ENCODE results near the gene PDZD4. TPM values are rescaled to one million over a fixed set of nuclear protein-coding genes. Genes with fewer than 3 reads are reported as not detected.

PDZD4 gene
- 3.8 and 4.0 TPM in 2 replicates for total RNA-seq (2014; rRNA removed; shearing (Covaris generic))

- DNase-seq (ENCODE audit: low spot score) = no peak
These were observed at the start of gene PDZD4 for GRCh38 chrX:153829799-153830639. Gene PDZD4 (minus strand): TSS chrX:153830544. CDS start chrX:153830298, 246 bp downstream.

- DNase-seq (ENCODE audit: low spot score) = no peak
These were observed 49.5 kb upstream of the PDZD4 start for GRCh38 chrX:153879741-153880439.

GRCh38 chrX:153878969-153879653 is 48.8 kb upstream of the PDZD4 start:
- DNase-seq (ENCODE audit: low spot score) = no peak

- no peak for DNase-seq (ENCODE audit: low spot score)
These were observed 48.0 kb upstream of the PDZD4 start for GRCh38 chrX:153878345-153878744.

- no peak for DNase-seq (ENCODE audit: low spot score)
These were observed 47.4 kb upstream of the PDZD4 start for GRCh38 chrX:153877571-153878261.

- DNase-seq (ENCODE audit: low spot score) = no peak
These were observed 45.8 kb upstream of the PDZD4 start for GRCh38 chrX:153876112-153876491.

DNA sequence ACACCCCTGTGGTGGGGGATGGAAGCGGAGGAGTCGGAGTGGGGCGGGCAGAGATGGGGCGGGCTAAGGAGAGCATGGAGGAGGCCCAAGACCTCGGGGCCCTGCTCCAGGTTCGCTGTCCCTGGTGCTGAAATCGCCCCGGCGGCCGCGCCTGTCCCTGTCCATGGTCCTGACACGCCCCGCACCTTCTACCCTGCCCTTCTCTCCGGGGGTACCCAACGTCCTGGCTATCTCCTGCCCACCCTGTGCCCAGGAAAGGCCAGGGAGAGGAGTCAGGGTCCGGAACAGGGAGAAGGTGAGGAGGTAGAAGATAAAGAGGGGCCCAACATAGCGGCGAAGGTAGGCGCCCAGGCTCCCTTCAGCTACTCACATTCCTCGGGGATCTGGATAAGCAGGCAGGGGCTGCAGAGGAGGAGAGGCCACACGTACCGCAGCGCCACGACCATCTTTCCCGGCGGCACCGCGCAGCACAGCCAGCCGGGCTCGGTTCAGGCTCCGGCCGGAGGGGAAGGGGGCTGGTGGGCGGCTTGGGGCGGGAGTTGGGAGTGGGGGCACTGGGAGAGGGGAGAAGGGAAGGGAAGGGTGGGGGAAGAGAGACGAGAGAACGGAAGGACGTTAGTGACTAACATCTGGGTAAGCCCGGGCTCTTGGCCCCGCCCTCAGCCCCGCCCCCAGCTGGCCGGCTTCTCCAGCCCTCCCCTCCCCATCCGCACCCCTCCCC is 45.2 kb upstream of the PDZD4 start:
- DNase-seq (ENCODE audit: low spot score) = no peak

DNA sequence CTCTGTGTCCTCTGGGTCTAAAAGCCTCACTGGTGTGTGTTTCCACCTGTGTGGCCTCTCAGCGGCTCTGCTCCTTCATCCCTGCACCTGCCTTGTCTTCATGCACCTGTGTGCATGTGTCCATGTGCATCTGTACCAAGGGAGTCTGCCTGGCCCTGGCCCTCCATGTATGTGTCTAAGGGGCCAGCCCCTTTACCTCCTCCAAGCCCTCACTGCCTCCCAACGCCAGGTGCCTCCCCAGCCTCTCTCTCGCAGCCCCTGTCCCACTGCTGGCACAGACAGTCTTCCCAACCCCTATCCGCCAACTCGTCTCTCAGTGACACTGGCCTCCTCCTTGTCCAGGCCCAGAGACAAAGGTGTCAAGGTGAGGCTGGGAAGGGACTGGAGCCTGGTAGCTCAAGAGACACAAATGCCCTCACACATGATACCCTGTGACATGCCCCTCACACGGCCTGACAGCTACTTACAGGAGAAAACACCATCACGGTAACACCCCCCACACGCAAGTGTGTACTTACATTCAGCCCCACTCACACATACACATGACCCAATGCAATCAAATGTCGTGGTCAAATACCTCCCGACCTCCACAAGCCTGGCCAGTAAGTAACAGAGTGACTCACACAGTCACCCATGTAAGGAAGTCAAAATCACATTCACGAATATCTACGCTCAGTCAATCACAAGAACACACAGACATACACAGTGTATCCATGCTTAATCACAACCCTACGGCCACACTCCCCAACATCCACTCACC is 44.2 kb upstream of the PDZD4 start:
- DNase-seq (ENCODE audit: low spot score) = no peak

- DNase-seq (ENCODE audit: low spot score) = no peak
These were observed 43.7 kb upstream of the PDZD4 start for GRCh38 chrX:153874085-153874365.

- no peak for DNase-seq (ENCODE audit: low spot score)
These were observed 43.1 kb upstream of the PDZD4 start for GRCh38 chrX:153873282-153874084.

DNA sequence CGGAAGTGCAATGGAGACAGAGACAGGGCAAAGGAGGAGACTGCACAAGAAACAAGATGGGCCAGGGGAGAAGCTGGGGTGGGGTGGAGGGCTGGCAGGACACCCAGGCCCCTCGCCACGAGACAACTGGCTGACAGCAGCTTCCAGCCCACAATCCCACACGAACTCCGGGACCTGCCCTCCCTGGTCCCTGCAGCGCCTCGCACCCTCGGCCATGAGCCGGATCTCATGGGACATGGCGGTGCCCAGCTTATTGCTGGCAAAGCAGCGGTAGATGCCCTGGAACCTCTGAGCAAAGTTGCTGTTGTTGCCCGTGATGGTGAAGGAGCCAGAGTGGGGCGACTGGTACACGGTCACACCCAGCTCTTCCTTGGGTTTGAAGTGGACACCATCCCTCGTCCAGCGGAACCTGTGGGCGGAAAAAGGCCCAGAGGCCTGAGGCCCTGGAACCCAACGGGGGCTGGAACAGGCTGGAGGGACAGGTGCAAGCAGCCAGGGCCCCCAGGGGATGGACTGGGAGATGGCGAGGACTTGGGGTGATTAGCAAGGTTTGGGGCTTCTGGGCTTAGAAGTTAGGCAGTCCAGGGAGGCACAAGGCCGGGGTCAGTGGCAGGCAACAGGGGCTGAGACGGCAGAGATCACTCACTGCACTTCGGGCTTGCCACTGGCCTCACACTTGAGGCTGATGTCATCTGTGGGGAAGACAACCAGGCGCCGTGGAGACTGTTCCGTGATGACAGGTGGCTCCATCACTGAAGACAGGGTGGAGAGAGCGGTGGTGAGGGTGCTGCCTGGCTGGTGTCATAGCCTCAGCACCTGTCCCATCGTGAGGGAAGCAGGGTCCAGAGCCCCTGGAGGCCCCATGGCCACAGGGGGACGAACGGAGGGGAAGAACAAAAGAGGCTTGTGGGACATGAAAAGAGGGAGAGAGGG is 41.9 kb upstream of the PDZD4 start:
- DNase-seq (ENCODE audit: low spot score) = no peak

DNA sequence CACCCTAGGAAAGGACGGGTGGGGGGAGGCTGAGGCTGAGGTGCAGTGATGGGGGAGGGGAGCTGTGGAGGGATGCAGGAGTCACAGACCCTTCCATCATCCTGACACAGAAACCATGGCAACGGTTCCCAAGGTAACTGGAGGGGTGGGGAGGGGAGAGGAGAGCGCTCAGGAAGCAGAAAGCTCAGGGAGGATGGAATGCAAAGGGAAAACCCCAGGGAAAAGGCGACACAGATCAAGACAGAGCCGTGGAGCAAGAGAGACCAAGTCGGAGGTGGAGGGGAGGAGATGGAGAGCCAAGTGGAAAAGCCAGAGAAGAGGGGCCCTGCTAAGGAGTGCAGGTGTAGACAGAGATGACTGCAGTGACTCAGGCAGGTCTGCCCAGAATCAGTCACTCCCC is 41.1 kb upstream of the PDZD4 start:
- no peak for DNase-seq (ENCODE audit: low spot score)

GRCh38 chrX:153870791-153871360 is 40.5 kb upstream of the PDZD4 start:
- no peak for DNase-seq (ENCODE audit: low spot score)

DNA sequence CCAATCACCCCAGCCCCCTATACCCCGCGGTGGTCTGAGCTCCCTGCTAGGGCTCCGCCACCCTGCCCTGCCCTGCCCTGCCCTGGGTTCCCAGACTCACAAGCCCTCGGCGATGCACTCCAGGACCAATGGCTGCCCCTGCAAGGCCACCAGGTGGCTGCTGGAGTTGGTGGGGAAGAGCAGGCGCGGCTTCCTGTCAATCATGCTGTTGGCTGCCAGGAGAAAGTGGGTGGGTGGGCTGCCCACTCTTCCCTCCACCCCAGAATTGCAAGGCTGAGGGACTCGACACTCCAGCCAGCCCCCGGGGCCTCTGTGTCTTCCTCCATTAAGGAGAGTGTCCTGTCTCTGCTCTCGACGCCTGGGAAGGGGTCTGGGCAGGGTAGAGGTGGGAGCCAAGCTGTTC is 39.9 kb upstream of the PDZD4 start:
- no peak for DNase-seq (ENCODE audit: low spot score)

DNA sequence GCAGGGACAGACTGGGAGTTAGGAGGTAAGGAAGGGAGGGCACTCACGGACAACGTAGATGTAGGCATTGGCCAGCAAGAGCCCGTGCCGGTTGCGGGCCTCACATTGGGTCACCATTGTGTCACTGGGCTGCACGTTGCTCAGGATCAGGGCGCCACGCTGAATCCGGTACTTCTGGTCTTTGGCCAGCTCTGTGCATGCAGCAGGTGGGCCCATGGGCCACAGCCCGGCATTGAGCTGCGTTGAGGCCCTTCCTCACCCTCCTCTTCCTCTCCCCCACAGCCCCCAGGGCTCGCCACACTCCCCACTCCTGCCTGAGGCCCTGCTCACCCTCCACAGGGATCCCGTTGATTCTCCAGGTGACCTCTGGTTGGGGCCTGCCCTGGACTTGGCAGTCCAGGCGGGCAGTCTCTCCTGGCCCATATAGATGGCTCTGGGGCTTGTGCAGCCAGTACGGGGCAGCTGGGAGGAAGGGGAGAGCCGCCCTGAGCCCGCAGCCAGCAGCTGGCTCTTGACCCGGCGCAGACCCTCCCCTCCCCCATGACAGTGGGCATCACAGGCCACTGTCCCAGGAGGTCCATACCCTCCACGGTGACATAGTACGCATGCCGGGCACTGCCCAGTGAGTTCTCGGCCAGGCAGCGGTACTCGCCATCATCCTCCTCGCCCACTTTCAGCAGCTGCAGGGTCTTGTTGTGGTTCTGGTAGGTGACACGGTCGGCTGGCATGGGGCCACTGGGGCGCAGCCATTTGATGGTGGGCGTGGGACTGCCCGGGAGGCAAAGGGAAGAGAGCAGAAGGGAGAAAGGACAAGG is 39.3 kb upstream of the PDZD4 start:
- no peak for DNase-seq (ENCODE audit: low spot score)

- DNase-seq (ENCODE audit: low spot score) = no peak
These were observed 38.5 kb upstream of the PDZD4 start for GRCh38 chrX:153868576-153869472.

DNA sequence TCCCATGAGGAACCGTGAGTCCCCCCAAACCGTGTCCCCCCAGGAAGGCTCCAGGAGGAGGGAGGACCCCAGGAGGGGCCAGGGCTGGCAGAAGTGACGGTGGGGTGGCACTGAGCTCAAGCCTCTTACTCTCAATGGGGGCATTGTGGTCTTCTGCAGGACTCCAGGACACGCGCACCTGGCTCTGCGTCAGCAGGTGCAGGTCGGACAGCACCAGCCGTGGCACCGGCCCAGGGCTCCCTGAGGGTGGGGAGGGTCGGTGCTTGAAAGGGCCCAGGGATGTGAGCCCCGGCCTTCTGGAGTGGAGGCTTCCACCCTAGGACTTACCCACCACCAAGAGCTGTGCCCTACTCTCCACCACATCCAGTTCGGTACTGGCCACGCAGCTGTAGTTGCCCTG is 37.3 kb upstream of the PDZD4 start:
- no peak for DNase-seq (ENCODE audit: low spot score)
